GM12875 (cell line): Measurements from ENCODE around the gene CASTOR1.

ENCODE experiments used
- H3K4me3 ChIP-seq: one replicate; pipeline ENCODE4 v1.5.1; 2011; ENCODE audit warnings: low read depth, low read length, control low read depth
- TF ChIP-seq, protein P1 (sequence below): IDR thresholded peaks from 2 replicates; pipeline ENCODE4 v1.5.1; 2011; ENCODE audit warnings: low read depth, mild to moderate bottlenecking, control low read depth, inconsistent platforms, low read length, moderate library complexity, borderline replicate concordance; ENCODE audit not compliant: insufficient read depth

The CASTOR1 gene

GRCh38 chr22:30263883-30264282 is 25.4 kb downstream of the CASTOR1 start:
- no peak overlapping the region for H3K4me3 ChIP-seq
- TF ChIP-seq, protein P1, sequence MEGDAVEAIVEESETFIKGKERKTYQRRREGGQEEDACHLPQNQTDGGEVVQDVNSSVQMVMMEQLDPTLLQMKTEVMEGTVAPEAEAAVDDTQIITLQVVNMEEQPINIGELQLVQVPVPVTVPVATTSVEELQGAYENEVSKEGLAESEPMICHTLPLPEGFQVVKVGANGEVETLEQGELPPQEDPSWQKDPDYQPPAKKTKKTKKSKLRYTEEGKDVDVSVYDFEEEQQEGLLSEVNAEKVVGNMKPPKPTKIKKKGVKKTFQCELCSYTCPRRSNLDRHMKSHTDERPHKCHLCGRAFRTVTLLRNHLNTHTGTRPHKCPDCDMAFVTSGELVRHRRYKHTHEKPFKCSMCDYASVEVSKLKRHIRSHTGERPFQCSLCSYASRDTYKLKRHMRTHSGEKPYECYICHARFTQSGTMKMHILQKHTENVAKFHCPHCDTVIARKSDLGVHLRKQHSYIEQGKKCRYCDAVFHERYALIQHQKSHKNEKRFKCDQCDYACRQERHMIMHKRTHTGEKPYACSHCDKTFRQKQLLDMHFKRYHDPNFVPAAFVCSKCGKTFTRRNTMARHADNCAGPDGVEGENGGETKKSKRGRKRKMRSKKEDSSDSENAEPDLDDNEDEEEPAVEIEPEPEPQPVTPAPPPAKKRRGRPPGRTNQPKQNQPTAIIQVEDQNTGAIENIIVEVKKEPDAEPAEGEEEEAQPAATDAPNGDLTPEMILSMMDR, result no peak

DNA sequence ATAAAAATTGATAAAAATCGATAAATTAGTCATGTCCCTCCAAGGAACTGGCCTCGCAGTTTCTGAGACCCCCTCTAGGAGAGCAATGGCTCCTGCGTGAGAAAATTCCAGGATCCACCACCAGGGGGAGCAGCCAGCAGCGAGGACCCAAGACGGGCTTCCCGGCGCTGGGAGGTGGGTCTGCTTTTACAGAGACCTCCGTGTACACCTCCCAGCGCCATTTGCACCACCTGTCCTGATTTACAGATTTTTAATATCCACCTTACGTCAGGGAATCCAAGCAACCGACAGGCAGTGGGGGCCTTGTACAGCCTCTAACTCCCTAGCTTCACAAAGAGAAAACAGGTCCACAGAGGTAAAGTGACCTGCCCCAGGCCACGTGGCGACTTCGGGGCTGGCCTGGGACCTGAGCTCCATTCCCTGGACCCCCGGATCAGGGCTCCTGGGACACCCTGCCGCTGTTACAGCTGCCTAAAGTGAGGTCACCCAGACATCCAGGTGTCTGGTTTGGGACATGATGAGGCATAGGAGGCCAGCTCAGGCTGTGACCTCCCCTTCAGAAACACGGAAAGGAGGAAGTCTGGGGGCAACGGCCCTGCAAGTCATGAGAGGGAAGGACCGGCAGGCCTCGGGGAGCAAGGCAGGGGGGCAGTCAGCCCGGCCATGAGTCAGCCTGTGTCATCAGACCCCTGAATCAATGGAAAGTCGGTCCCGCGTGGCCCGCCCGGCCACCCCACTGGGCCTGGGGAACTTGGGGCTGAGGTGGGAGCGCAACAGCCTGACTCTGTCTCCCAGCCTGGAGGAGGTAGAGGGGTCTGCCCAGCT is 26.2 kb downstream of the CASTOR1 start:
- no peak overlapping the region for H3K4me3 ChIP-seq
- TF ChIP-seq, protein P1, result peak; percentile 92

DNA sequence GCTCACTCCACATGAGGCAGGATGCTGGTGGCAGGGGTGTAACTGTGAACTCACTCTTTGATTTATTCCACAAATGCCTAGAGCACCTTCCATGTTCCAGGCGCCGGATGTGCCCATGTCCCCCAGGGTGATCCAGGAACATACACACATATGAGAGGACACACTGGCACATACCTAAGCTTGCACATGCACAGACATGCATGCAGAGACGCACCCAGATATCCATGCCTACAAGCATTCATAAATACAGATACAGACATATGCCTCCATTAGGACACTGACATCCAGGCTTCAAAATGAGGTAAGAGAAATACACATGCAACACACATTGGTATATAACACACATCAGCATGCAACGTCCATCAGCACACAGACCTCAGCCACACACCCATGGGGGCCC is 27.2 kb downstream of the CASTOR1 start:
- TF ChIP-seq, protein P1, result no peak
- H3K4me3 ChIP-seq, result no peak overlapping the region

- TF ChIP-seq, protein P1, result no peak
- no peak overlapping the region for H3K4me3 ChIP-seq
Measured at GRCh38 chr22:30261134-30261533, 28.2 kb downstream of the CASTOR1 start.

GRCh38 chr22:30260682-30261081 is 28.6 kb downstream of the CASTOR1 start:
- H3K4me3 ChIP-seq, result no peak overlapping the region
- TF ChIP-seq, protein P1, result no peak

DNA sequence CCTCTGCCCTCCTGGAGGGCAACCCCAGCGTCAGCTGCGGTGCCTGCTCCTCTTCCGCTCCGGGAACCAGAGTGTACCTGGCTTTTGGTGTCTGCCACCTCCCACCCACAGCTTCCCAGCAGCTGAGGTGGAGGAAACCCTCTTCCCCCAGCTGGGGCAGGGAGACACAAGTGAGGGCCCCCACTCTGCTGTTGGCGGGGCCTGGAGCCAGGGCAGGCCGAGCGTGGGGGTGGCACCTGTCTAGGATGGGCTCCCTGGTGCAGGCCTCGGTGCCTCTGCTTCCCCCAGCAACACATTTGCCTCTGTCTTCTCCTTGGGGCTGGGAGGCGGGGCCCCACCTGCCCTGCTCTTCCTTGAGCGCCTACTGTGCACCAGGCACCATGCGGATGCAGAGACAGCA is 29.0 kb downstream of the CASTOR1 start:
- no peak overlapping the region for H3K4me3 ChIP-seq
- TF ChIP-seq, protein P1, result no peak

GRCh38 chr22:30254314-30254713 is 35.0 kb downstream of the CASTOR1 start:
- TF ChIP-seq, protein P1, result no peak

More at GRCh38 chr22:30254314-30254713, 35.0 kb downstream of the CASTOR1 start:
- no peak overlapping the region for H3K4me3 ChIP-seq
